WTC11 (cell line): Measurements from ENCODE around the gene CRKL. TPM values are rescaled to one million over a fixed set of nuclear protein-coding genes. Genes with fewer than 3 reads are reported as not detected.

Source experiments
- ATAC-seq: fragments of 200-7000 bp; cut with Tn5 transposase; 2 replicates; pipeline ENCODE4 v1.10.0; 2021; ENCODE audit warnings: mild to moderate bottlenecking, moderate library complexity
- CTCF ChIA-PET: fragments of 300-600 bp; sonication (Branson Sonifier 250); formaldehyde crosslinking; loops from one replicate; lab custom pipeline; 2021; ENCODE audit warnings: antibody characterized with exemption; lab: Charles Lee
- POLR2A ChIA-PET: fragments of 350-600 bp; sonication (Branson Sonifier 250); formaldehyde crosslinking; loops from one replicate; lab custom pipeline; 2021; ENCODE audit warnings: antibody characterized with exemption; lab: Charles Lee
- DNase-seq: peaks from one replicate; pipeline ENCODE4 v3.0.0; 2021; ENCODE audit warnings: low spot score
- H3K27ac Mint-ChIP-seq: 2 replicates; pipeline ENCODE4 v1.8.0; 2021; ENCODE audit warnings: mixed read lengths
- H3K27me3 Mint-ChIP-seq: 2 replicates; pipeline ENCODE4 v1.8.0; 2021; ENCODE audit warnings: low read depth, mild to moderate bottlenecking, moderate library complexity, mixed read lengths
- H3K36me3 Mint-ChIP-seq: 2 replicates; pipeline ENCODE4 v1.8.0; 2021; ENCODE audit warnings: mixed read lengths
- H3K4me1 Mint-ChIP-seq: 2 replicates; pipeline ENCODE4 v1.8.0; 2022; ENCODE audit warnings: mixed read lengths
- H3K4me3 Mint-ChIP-seq: 2 replicates; pipeline ENCODE4 v1.8.0; 2021; ENCODE audit warnings: mild to moderate bottlenecking, moderate library complexity, mixed read lengths
- H3K9me3 Mint-ChIP-seq: 2 replicates; pipeline ENCODE4 v1.8.0; 2021; ENCODE audit warnings: mixed read lengths
- CBFB ChIP-seq: sonication (generic); formaldehyde crosslinking; IDR thresholded peaks from 2 replicates; pipeline ENCODE4 v1.8.1; 2022; ENCODE audit warnings: mild to moderate bottlenecking, low read depth, missing genetic modification reagents
- FOXJ3 ChIP-seq: sonication (generic); formaldehyde crosslinking; IDR thresholded peaks from 2 replicates; pipeline ENCODE4 v1.9.0; 2021; ENCODE audit warnings: missing genetic modification reagents, mild to moderate bottlenecking, borderline replicate concordance
- IRF2 ChIP-seq: sonication (generic); formaldehyde crosslinking; IDR thresholded peaks from 2 replicates; pipeline ENCODE4 v1.8.0; 2022; ENCODE audit warnings: low read depth, missing genetic modification reagents, borderline replicate concordance
- KAT7 ChIP-seq: sonication (generic); formaldehyde crosslinking; IDR thresholded peaks from 2 replicates; pipeline ENCODE4 v1.8.1; 2023; ENCODE audit warnings: missing genetic modification reagents, mild to moderate bottlenecking, borderline replicate concordance
- MXD4 ChIP-seq: fragments of 250-450 bp; sonication (Bioruptor Pico); IDR thresholded peaks from 2 replicates; pipeline ENCODE4 v1.8.0; 2021; ENCODE audit warnings: mild to moderate bottlenecking, moderate library complexity, borderline replicate concordance
- NFYB ChIP-seq: sonication (generic); formaldehyde crosslinking; conservative IDR thresholded peaks from 2 replicates; pipeline ENCODE4 v1.8.0; 2022; ENCODE audit warnings: low read depth, missing genetic modification reagents
- OVOL2 ChIP-seq: fragments of 250-450 bp; sonication (Bioruptor Pico); IDR thresholded peaks from 2 replicates; pipeline ENCODE4 v1.9.0; 2021; ENCODE audit warnings: mild to moderate bottlenecking, borderline replicate concordance
- TCF7 ChIP-seq: sonication (generic); formaldehyde crosslinking; IDR thresholded peaks from 2 replicates; pipeline ENCODE4 v1.8.0; 2022; ENCODE audit warnings: mild to moderate bottlenecking, low read depth, missing genetic modification reagents, moderate library complexity
- ZNF232 ChIP-seq: sonication (generic); formaldehyde crosslinking; IDR thresholded peaks from 2 replicates; pipeline ENCODE4 v1.8.0; 2022; ENCODE audit warnings: mild to moderate bottlenecking, missing genetic modification reagents
- total RNA-seq: library from RNA; stranded (reverse); gene quantifications from 3 replicates; pipeline ENCODE4 v1.2.3, GENCODE V29; 2021
- TF ChIP-seq, protein P1 (sequence below): sonication (generic); formaldehyde crosslinking; IDR thresholded peaks from 2 replicates; pipeline ENCODE4 v1.8.0; 2023; ENCODE audit warnings: missing genetic modification reagents, mild to moderate bottlenecking, borderline replicate concordance
- TF ChIP-seq, protein P2 (sequence below): sonication (generic); formaldehyde crosslinking; IDR thresholded peaks from 2 replicates; pipeline ENCODE4 v1.8.1; 2023; ENCODE audit warnings: mild to moderate bottlenecking, missing genetic modification reagents
- TF ChIP-seq, protein P3 (sequence below): fragments of 200-600 bp; IDR thresholded peaks from 2 replicates; pipeline ENCODE4 v1.8.0; 2022; ENCODE audit warnings: antibody characterized with exemption
- TF ChIP-seq, protein P4 (sequence below): sonication (generic); formaldehyde crosslinking; IDR thresholded peaks from 2 replicates; pipeline ENCODE4 v1.8.1; 2023; ENCODE audit warnings: mild to moderate bottlenecking, missing genetic modification reagents, borderline replicate concordance
- TF ChIP-seq, protein P5 (sequence below): sonication (generic); formaldehyde crosslinking; IDR thresholded peaks from 2 replicates; pipeline ENCODE4 v1.8.1; 2022; ENCODE audit warnings: low read depth, mild to moderate bottlenecking, moderate library complexity, missing genetic modification reagents, borderline replicate concordance

The CRKL gene
- total RNA-seq, 1 experiment from 2014 or later, result 114 TPM

DNA sequence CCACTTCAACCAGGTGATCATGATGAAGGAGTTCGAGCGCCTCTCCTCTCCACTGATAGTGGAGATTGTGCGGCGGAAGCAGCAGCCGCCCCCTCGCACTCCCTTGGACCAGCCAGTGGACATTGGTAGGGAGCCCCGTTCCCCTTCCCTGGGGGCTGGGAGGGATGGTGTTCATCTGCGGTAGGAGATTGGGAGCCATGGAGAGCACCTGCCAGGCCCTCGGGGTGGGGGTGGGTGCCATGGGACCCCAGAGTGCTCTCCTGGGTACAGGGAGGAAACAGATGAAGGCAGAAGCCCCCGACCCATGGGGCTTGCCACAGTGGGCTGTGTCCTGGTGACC lies 77.7 kb downstream of the CRKL start (continued):
- TF ChIP-seq KAT7 (no peak), TCF7 (CRISPR knock-in tag) (no peak), ZNF232 (no peak), OVOL2 (CRISPR knock-in tag) (no peak), FOXJ3 (no peak)
- TF ChIP-seq, protein P1, sequence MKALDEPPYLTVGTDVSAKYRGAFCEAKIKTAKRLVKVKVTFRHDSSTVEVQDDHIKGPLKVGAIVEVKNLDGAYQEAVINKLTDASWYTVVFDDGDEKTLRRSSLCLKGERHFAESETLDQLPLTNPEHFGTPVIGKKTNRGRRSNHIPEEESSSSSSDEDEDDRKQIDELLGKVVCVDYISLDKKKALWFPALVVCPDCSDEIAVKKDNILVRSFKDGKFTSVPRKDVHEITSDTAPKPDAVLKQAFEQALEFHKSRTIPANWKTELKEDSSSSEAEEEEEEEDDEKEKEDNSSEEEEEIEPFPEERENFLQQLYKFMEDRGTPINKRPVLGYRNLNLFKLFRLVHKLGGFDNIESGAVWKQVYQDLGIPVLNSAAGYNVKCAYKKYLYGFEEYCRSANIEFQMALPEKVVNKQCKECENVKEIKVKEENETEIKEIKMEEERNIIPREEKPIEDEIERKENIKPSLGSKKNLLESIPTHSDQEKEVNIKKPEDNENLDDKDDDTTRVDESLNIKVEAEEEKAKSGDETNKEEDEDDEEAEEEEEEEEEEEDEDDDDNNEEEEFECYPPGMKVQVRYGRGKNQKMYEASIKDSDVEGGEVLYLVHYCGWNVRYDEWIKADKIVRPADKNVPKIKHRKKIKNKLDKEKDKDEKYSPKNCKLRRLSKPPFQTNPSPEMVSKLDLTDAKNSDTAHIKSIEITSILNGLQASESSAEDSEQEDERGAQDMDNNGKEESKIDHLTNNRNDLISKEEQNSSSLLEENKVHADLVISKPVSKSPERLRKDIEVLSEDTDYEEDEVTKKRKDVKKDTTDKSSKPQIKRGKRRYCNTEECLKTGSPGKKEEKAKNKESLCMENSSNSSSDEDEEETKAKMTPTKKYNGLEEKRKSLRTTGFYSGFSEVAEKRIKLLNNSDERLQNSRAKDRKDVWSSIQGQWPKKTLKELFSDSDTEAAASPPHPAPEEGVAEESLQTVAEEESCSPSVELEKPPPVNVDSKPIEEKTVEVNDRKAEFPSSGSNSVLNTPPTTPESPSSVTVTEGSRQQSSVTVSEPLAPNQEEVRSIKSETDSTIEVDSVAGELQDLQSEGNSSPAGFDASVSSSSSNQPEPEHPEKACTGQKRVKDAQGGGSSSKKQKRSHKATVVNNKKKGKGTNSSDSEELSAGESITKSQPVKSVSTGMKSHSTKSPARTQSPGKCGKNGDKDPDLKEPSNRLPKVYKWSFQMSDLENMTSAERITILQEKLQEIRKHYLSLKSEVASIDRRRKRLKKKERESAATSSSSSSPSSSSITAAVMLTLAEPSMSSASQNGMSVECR (CRISPR knock-in tag), result no peak
- TF ChIP-seq, protein P2, sequence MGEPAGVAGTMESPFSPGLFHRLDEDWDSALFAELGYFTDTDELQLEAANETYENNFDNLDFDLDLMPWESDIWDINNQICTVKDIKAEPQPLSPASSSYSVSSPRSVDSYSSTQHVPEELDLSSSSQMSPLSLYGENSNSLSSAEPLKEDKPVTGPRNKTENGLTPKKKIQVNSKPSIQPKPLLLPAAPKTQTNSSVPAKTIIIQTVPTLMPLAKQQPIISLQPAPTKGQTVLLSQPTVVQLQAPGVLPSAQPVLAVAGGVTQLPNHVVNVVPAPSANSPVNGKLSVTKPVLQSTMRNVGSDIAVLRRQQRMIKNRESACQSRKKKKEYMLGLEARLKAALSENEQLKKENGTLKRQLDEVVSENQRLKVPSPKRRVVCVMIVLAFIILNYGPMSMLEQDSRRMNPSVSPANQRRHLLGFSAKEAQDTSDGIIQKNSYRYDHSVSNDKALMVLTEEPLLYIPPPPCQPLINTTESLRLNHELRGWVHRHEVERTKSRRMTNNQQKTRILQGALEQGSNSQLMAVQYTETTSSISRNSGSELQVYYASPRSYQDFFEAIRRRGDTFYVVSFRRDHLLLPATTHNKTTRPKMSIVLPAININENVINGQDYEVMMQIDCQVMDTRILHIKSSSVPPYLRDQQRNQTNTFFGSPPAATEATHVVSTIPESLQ (CRISPR knock-in tag), result no peak
- TF ChIP-seq, protein P3, sequence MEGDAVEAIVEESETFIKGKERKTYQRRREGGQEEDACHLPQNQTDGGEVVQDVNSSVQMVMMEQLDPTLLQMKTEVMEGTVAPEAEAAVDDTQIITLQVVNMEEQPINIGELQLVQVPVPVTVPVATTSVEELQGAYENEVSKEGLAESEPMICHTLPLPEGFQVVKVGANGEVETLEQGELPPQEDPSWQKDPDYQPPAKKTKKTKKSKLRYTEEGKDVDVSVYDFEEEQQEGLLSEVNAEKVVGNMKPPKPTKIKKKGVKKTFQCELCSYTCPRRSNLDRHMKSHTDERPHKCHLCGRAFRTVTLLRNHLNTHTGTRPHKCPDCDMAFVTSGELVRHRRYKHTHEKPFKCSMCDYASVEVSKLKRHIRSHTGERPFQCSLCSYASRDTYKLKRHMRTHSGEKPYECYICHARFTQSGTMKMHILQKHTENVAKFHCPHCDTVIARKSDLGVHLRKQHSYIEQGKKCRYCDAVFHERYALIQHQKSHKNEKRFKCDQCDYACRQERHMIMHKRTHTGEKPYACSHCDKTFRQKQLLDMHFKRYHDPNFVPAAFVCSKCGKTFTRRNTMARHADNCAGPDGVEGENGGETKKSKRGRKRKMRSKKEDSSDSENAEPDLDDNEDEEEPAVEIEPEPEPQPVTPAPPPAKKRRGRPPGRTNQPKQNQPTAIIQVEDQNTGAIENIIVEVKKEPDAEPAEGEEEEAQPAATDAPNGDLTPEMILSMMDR, result no peak
- TF ChIP-seq, protein P4, sequence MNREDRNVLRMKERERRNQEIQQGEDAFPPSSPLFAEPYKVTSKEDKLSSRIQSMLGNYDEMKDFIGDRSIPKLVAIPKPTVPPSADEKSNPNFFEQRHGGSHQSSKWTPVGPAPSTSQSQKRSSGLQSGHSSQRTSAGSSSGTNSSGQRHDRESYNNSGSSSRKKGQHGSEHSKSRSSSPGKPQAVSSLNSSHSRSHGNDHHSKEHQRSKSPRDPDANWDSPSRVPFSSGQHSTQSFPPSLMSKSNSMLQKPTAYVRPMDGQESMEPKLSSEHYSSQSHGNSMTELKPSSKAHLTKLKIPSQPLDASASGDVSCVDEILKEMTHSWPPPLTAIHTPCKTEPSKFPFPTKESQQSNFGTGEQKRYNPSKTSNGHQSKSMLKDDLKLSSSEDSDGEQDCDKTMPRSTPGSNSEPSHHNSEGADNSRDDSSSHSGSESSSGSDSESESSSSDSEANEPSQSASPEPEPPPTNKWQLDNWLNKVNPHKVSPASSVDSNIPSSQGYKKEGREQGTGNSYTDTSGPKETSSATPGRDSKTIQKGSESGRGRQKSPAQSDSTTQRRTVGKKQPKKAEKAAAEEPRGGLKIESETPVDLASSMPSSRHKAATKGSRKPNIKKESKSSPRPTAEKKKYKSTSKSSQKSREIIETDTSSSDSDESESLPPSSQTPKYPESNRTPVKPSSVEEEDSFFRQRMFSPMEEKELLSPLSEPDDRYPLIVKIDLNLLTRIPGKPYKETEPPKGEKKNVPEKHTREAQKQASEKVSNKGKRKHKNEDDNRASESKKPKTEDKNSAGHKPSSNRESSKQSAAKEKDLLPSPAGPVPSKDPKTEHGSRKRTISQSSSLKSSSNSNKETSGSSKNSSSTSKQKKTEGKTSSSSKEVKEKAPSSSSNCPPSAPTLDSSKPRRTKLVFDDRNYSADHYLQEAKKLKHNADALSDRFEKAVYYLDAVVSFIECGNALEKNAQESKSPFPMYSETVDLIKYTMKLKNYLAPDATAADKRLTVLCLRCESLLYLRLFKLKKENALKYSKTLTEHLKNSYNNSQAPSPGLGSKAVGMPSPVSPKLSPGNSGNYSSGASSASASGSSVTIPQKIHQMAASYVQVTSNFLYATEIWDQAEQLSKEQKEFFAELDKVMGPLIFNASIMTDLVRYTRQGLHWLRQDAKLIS (CRISPR knock-in tag), result no peak

DNA sequence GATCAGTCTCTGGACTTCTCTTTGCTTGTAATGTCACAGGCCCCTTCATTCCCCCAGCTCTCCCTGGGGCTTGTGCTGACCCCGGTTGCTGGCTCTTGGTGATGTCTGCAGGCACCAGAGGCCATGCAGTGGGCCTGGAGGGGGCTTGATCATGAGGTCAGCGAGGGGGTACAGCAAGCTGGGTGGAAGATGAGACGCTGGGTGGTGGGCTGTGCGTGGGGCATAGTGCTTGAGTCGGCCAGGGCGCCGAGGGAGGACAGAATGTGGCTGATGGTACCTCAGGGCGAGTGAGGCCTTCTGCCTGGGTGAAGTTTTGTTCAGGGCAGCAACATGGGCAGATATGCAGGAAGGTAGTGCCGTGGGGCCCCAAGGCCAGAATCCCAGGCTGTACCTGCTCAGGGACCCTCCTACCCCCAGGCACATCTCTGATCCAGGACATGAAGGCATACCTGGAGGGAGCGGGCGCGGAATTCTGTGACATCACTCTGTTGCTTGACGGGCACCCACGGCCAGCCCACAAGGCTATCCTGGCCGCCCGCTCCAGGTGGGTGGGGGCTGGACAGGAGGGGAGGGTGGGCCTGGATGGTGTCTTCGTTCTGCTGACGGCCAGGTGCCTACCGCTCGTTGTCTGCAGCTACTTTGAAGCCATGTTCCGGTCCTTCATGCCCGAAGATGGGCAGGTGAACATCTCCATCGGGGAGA lies 78.3 kb downstream of the CRKL start:
- H3K4me1 Mint-ChIP-seq, result no peaks in the 10 kb centered on the region
- no peak overlapping the region for H3K4me3 Mint-ChIP-seq
- no peaks in the 10 kb centered on the region for H3K9me3 Mint-ChIP-seq
- POLR2A ChIA-PET, result no interaction called here
- no peaks in the 10 kb centered on the region for H3K27me3 Mint-ChIP-seq
- ATAC-seq, result no peak
- H3K36me3 Mint-ChIP-seq, result no peaks in the 10 kb centered on the region
- no peak overlapping the region for H3K27ac Mint-ChIP-seq
- no peak for DNase-seq
- CTCF ChIA-PET, result no interaction called here
- TF ChIP-seq, protein P5, sequence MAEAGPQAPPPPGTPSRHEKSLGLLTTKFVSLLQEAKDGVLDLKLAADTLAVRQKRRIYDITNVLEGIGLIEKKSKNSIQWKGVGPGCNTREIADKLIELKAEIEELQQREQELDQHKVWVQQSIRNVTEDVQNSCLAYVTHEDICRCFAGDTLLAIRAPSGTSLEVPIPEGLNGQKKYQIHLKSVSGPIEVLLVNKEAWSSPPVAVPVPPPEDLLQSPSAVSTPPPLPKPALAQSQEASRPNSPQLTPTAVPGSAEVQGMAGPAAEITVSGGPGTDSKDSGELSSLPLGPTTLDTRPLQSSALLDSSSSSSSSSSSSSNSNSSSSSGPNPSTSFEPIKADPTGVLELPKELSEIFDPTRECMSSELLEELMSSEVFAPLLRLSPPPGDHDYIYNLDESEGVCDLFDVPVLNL (CRISPR knock-in tag), result no peak
- TF ChIP-seq NFYB (CRISPR knock-in tag), result no peak
- TF ChIP-seq MXD4 (CRISPR knock-in tag), result no peak
- TF ChIP-seq IRF2 (CRISPR knock-in tag), result no peak
- TF ChIP-seq CBFB (CRISPR knock-in tag), result no peak
